ENCODE measurements around the gene PSME3. TPM values are rescaled to one million over a fixed set of nuclear protein-coding genes. Genes with fewer than 3 reads are reported as not detected.

PSME3 gene
- total RNA-seq: 66.9 TPM
- long read RNA-seq, transcript PSME3-210 (11 exons, 998 nt): major isoform, 55 of 73 reads
- long read RNA-seq, partial matches to known transcripts: 1 of 73 reads
- long read RNA-seq, other reads (novel, unspliced or antisense): 14 of 73 reads

GRCh38 chr17:42832934-42833766, at the start of gene PSME3:
PSME3 (plus strand) TSS chr17:42833397; CDS start chr17:42833632, 235 bp downstream.
- intact Hi-C loops (cut with DNase I): loop anchor here (5.0 kb wide), 1 partner anchor 164 kb away; the partner anchor contains the start of gene RPL27
- peak; percentile 96 for DNase-seq (ENCODE audit: low spot score)

GRCh38 chr17:42783791-42784138, 49.4 kb upstream of the PSME3 start:
- no peak for DNase-seq (ENCODE audit: low spot score)
- intact Hi-C loops (cut with DNase I): no loop called here

- intact Hi-C loops (cut with DNase I): no loop called here
- no peak for DNase-seq (ENCODE audit: low spot score)
These were observed 48.8 kb upstream of the PSME3 start for GRCh38 chr17:42784409-42784808.

- intact Hi-C loops (cut with DNase I): no loop called here
- DNase-seq (ENCODE audit: low spot score): no peak
These were observed 48.2 kb upstream of the PSME3 start for GRCh38 chr17:42784811-42785592.

GRCh38 chr17:42787266-42787665, 45.9 kb upstream of the PSME3 start:
- intact Hi-C loops (cut with DNase I): no loop called here
- DNase-seq (ENCODE audit: low spot score): no peak

- DNase-seq (ENCODE audit: low spot score): no peak
- intact Hi-C loops (cut with DNase I): no loop called here
These were observed 41.2 kb upstream of the PSME3 start for GRCh38 chr17:42791948-42792347.

- intact Hi-C loops (cut with DNase I): no loop called here
- no peak for DNase-seq (ENCODE audit: low spot score)
These were observed 40.7 kb upstream of the PSME3 start for GRCh38 chr17:42792545-42792944.

GRCh38 chr17:42795061-42795460, 38.1 kb upstream of the PSME3 start:
- intact Hi-C loops (cut with DNase I): no loop called here
- DNase-seq (ENCODE audit: low spot score): peak; percentile 58

GRCh38 chr17:42795465-42795864, 37.7 kb upstream of the PSME3 start:
- intact Hi-C loops (cut with DNase I): no loop called here
- DNase-seq (ENCODE audit: low spot score): peak; percentile 66

- peak; percentile 58 for DNase-seq (ENCODE audit: low spot score)
These were observed 37.0 kb upstream of the PSME3 start for GRCh38 chr17:42796066-42796758.

GRCh38 chr17:42797067-42798007, 35.9 kb upstream of the PSME3 start:
- intact Hi-C loops (cut with DNase I): no loop called here
- DNase-seq (ENCODE audit: low spot score): peak; percentile 53

More at GRCh38 chr17:42796066-42796758, 37.0 kb upstream of the PSME3 start:
- intact Hi-C loops (cut with DNase I): no loop called here

GRCh38 chr17:42798011-42798382, 35.2 kb upstream of the PSME3 start:
- intact Hi-C loops (cut with DNase I): no loop called here
- no peak for DNase-seq (ENCODE audit: low spot score)

- intact Hi-C loops (cut with DNase I): no loop called here
- DNase-seq (ENCODE audit: low spot score): peak; percentile 93
These were observed 34.5 kb upstream of the PSME3 start, which contains the start of the genes CNTD1 and COA3 for GRCh38 chr17:42798383-42799380. CNTD1 (plus strand) TSS chr17:42798861; CDS start chr17:42799068, 207 bp downstream. COA3 (minus strand) TSS chr17:42798704; CDS start chr17:42798681, 23 bp downstream.

- no peak for DNase-seq (ENCODE audit: low spot score)
- intact Hi-C loops (cut with DNase I): no loop called here
These were observed 29.9 kb upstream of the PSME3 start for GRCh38 chr17:42803074-42803883.

- intact Hi-C loops (cut with DNase I): no loop called here
- DNase-seq (ENCODE audit: low spot score): no peak
These were observed 28.3 kb upstream of the PSME3 start for GRCh38 chr17:42804918-42805367.

GRCh38 chr17:42806249-42806648, 26.9 kb upstream of the PSME3 start:
- intact Hi-C loops (cut with DNase I): no loop called here
- no peak for DNase-seq (ENCODE audit: low spot score)

GRCh38 chr17:42809250-42809649, 23.9 kb upstream of the PSME3 start:
- intact Hi-C loops (cut with DNase I): no loop called here
- DNase-seq (ENCODE audit: low spot score): no peak

Data from cardiac septum (tissue), 1 donor.